PC-3 (cell line): Measurements from ENCODE around the gene NSMF. TPM values are rescaled to one million over a fixed set of nuclear protein-coding genes. Genes with fewer than 3 reads are reported as not detected.
A peak's percentile ranks its signal among the peaks of the same experiment; 100 is the strongest.

ENCODE experiments used
- ATAC-seq: fragments of 200-7000 bp; cut with Tn5 transposase; 2 replicates; pipeline ENCODE4 v1.9.1; 2020; ENCODE audit warnings: mild to moderate bottlenecking, moderate library complexity
- BruUV-seq: library from RNA; stranded (reverse); fragments of 400-500 nt; replicated peaks from 2 replicates; lab custom pipeline; 2021; lab: Mats Ljungman, UMichigan
- CTCF ChIA-PET: fragments of 300-600 bp; sonication (Branson Sonifier 250); formaldehyde crosslinking; loops from one replicate; lab custom pipeline; 2022; ENCODE audit warnings: antibody characterized with exemption; lab: Charles Lee
- POLR2A ChIA-PET: fragments of 300-600 bp; sonication (Branson Sonifier 250); formaldehyde crosslinking; loops from one replicate; lab custom pipeline; 2022; ENCODE audit warnings: antibody characterized with exemption; ENCODE audit not compliant: unreplicated experiment; lab: Charles Lee
- DNase-seq: peaks from one replicate; pipeline ENCODE4 v3.0.0-alpha.2; 2015
- H2AFZ ChIP-seq: fragments of 300-600 bp; sonication (generic); 2 replicates; pipeline ENCODE4 v1.6.0; 2016; ENCODE audit warnings: antibody characterized with exemption, low read length
- H3F3A ChIP-seq: fragments of 300-600 bp; sonication (generic); one replicate; pipeline ENCODE4 v1.6.0; 2017; ENCODE audit warnings: antibody characterized with exemption, low read length, control low read depth, mild to moderate bottlenecking; ENCODE audit not compliant: unreplicated experiment
- H3K27ac ChIP-seq: fragments of 300-600 bp; sonication (generic); 2 replicates; pipeline ENCODE4 v1.5.1; 2016; ENCODE audit warnings: mild to moderate bottlenecking, low read length
- H3K27me3 ChIP-seq: fragments of 300-600 bp; sonication (generic); 2 replicates; pipeline ENCODE4 v1.6.1; 2016; ENCODE audit warnings: low read length, mixed read lengths
- H3K36me3 ChIP-seq: fragments of 300-600 bp; sonication (generic); 2 replicates; pipeline ENCODE4 v1.6.1; 2016; ENCODE audit warnings: low read depth, mixed run types, low read length, mixed read lengths
- H3K4me1 ChIP-seq: fragments of 300-600 bp; sonication (generic); 2 replicates; pipeline ENCODE4 v1.5.1; 2016; ENCODE audit warnings: low read length; ENCODE audit not compliant: insufficient read depth
- H3K4me2 ChIP-seq: fragments of 300-600 bp; sonication (generic); 2 replicates; pipeline ENCODE4 v1.6.0; 2016; ENCODE audit warnings: low read length
- H3K4me3 ChIP-seq: fragments of 300-600 bp; sonication (generic); 2 replicates; pipeline ENCODE4 v1.5.1; 2016; ENCODE audit warnings: mild to moderate bottlenecking, low read length, mixed read lengths
- H3K79me2 ChIP-seq: fragments of 300-600 bp; sonication (generic); 2 replicates; pipeline ENCODE4 v1.6.1; 2017; ENCODE audit warnings: low read length, mixed read lengths
- H3K9ac ChIP-seq: fragments of 300-600 bp; sonication (generic); 2 replicates; pipeline ENCODE4 v1.6.0; 2016; ENCODE audit warnings: mild to moderate bottlenecking, low read length
- H3K9me2 ChIP-seq: fragments of 300-600 bp; sonication (generic); replicated peaks from 2 replicates; pipeline ENCODE4 v1.6.1; 2016; ENCODE audit warnings: mixed run types, low read length, mixed read lengths
- H3K9me3 ChIP-seq: fragments of 300-600 bp; sonication (generic); 2 replicates; pipeline ENCODE4 v1.6.1; 2016; ENCODE audit warnings: low read length, mixed read lengths
- H4K20me1 ChIP-seq: fragments of 300-600 bp; sonication (generic); 2 replicates; pipeline ENCODE4 v1.6.1; 2016; ENCODE audit warnings: low read length, mixed read lengths
- EZH2 ChIP-seq: fragments of 300-600 bp; sonication (generic); IDR thresholded peaks from one replicate; pipeline ENCODE4 v1.6.1; 2017; ENCODE audit warnings: antibody characterized with exemption, mild to moderate bottlenecking, low read length; ENCODE audit not compliant: unreplicated experiment
- EZH2phosphoT487 ChIP-seq: fragments of 300-600 bp; sonication (generic); IDR thresholded peaks from 2 replicates; pipeline ENCODE4 v1.6.1; 2018; ENCODE audit warnings: mild to moderate bottlenecking, antibody characterized with exemption, low read length, borderline replicate concordance
- intact Hi-C: fragments of 100-400 bp; cut with micrococcal nuclease; formaldehyde crosslinking; loops from 2 replicates; pipeline ENCODE4 v1.9.0; 2023
- total RNA-seq: library from RNA; depleted of rRNA; stranded (reverse); fragments of >200 nt; gene quantifications from 2 replicates; pipeline ENCODE4 v1.2.3, GENCODE V29; 2014
- TF ChIP-seq, protein P1 (sequence below): fragments of 300-600 bp; sonication (generic); conservative IDR thresholded peaks from 2 replicates; pipeline ENCODE4 v1.5.1; 2017; ENCODE audit warnings: antibody characterized with exemption, low read depth, mild to moderate bottlenecking, low read length

The NSMF gene
- total RNA-seq, 1 experiment from 2014 or later = 30.8 TPM

DNA sequence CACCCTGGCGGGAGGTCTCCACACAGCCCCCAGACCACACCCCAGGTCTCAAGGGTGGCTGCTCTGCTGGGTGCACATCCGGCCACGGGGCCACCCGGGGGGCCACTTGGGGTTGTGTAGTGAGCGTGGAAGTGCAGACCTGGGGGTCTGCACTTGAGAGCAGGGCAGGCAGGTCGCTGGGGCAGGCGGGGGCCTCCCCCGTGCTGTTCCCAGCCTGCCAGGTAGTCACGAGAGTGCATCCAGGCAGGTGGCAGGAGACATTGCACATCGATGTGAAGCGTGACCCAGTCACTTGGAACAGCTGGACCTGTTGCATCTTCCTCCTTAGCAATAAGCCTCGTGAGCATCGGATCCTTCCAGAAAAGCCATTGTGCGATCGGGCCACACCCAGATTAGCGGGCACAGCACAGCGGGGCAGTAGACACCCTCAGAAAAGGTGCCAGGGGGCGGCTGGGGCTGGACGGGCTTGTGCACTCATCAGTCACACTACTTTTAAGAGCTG lies 13.2 kb downstream of the NSMF start:
- no TSS peak for BruUV-seq
- no peak for DNase-seq
- Histone ChIP-seq H3K36me3 (no peaks in the 10 kb centered on the region), H3F3A (no peaks in the 10 kb centered on the region), H3K9me2 (no peaks in the 10 kb centered on the region), H3K27me3 (no peaks in the 10 kb centered on the region), H3K4me3 (peak overlapping the region; percentile 47; the same call in 1 of the 2 replicates), H3K9me3 (no peaks in the 10 kb centered on the region), H3K79me2 (no peaks in the 10 kb centered on the region), H2AFZ (0 out of 2 replicates have a peak overlapping the region, but pooled peaks have one; percentile 64), H3K4me2 (peak overlapping the region; percentile 84), H3K9ac (no peak overlapping the region), H4K20me1 (no peaks in the 10 kb centered on the region), H3K4me1 (peaks cover 7% of the 10 kb centered on the region; the same call in 1 of the 2 replicates), H3K27ac (no peak overlapping the region)
- TF ChIP-seq EZH2 = no peak
- no peak for TF ChIP-seq EZH2phosphoT487
- TF ChIP-seq, protein P1, sequence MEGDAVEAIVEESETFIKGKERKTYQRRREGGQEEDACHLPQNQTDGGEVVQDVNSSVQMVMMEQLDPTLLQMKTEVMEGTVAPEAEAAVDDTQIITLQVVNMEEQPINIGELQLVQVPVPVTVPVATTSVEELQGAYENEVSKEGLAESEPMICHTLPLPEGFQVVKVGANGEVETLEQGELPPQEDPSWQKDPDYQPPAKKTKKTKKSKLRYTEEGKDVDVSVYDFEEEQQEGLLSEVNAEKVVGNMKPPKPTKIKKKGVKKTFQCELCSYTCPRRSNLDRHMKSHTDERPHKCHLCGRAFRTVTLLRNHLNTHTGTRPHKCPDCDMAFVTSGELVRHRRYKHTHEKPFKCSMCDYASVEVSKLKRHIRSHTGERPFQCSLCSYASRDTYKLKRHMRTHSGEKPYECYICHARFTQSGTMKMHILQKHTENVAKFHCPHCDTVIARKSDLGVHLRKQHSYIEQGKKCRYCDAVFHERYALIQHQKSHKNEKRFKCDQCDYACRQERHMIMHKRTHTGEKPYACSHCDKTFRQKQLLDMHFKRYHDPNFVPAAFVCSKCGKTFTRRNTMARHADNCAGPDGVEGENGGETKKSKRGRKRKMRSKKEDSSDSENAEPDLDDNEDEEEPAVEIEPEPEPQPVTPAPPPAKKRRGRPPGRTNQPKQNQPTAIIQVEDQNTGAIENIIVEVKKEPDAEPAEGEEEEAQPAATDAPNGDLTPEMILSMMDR = no peak
- ATAC-seq = peak; percentile 3; the same call in 1 of the 2 replicates
- POLR2A ChIA-PET = interaction anchor here (0.6 kb wide), 1 partner anchor 105 kb away, joined by 4 read pairs; no protein-coding TSS in a partner anchor
- intact Hi-C loops = loop anchor here (5.0 kb wide), 1 partner anchor 159 kb away; no protein-coding TSS in a partner anchor
- CTCF ChIA-PET = interaction anchor here (0.8 kb wide), 1 partner anchor 159 kb away, joined by 4 read pairs; no protein-coding TSS in a partner anchor

GRCh38 chr9:137445275-137445807 lies 13.8 kb downstream of the NSMF start:
- ATAC-seq = peak; percentile 69
- no peak for TF ChIP-seq EZH2
- TF ChIP-seq, protein P1 = peak; percentile 75
- H3K9me3 ChIP-seq = no peaks in the 10 kb centered on the region
- H3K9ac ChIP-seq = no peak overlapping the region
- H4K20me1 ChIP-seq = no peaks in the 10 kb centered on the region
- POLR2A ChIA-PET = no interaction called here
- peak; percentile 83 for DNase-seq
- peak overlapping the region; percentile 84 for H3K4me2 ChIP-seq
- no peaks in the 10 kb centered on the region for H3K79me2 ChIP-seq
- H3F3A ChIP-seq = no peaks in the 10 kb centered on the region
- CTCF ChIA-PET = no interaction called here
- no peaks in the 10 kb centered on the region for H3K36me3 ChIP-seq
- intact Hi-C loops = loop anchor here (5.0 kb wide), 1 partner anchor 158 kb away; no protein-coding TSS in a partner anchor
- H3K4me1 ChIP-seq = peaks cover 7% of the 10 kb centered on the region; the same call in 1 of the 2 replicates
- BruUV-seq = no TSS peak
- H3K9me2 ChIP-seq = no peaks in the 10 kb centered on the region
- peak overlapping the region; percentile 64; the same call in 1 of the 2 replicates for H2AFZ ChIP-seq
- no peaks in the 10 kb centered on the region for H3K27me3 ChIP-seq
- peak overlapping the region; percentile 47; the same call in 1 of the 2 replicates for H3K4me3 ChIP-seq
- H3K27ac ChIP-seq = no peak overlapping the region
